HCT116 (cell line): Measurements from ENCODE around the gene BACE1-AS. TPM values are rescaled to one million over a fixed set of nuclear protein-coding genes. Genes with fewer than 3 reads are reported as not detected.

Experiments
- ATAC-seq: fragments of 200-7000 bp; cut with Tn5 transposase; 2 replicates; pipeline ENCODE4 v1.9.1; 2020; ENCODE audit warnings: mild to moderate bottlenecking, moderate library complexity
- BruUV-seq: library from RNA; stranded (reverse); fragments of 400-500 nt; replicated peaks from 2 replicates; lab custom pipeline; 2021; lab: Mats Ljungman, UMichigan
- CTCF ChIA-PET: fragments of 300-600 bp; sonication (Branson Sonifier 250); formaldehyde crosslinking; loops from one replicate; lab custom pipeline; 2021; ENCODE audit warnings: antibody characterized with exemption; lab: Charles Lee
- POLR2A ChIA-PET: fragments of 300-600, 350-600 bp; sonication (Branson Sonifier 250); formaldehyde crosslinking; loops from one replicate; lab custom pipeline; 2021; ENCODE audit warnings: antibody characterized with exemption; lab: Charles Lee
- RAD21 ChIA-PET, 2 experiments: fragments of 300-600 bp; sonication (Branson Sonifier 250); formaldehyde crosslinking; loops; one replicate each; lab custom pipeline; 2023; ENCODE audit warnings: low total read pairs in 2 of 2; ENCODE audit not compliant: uncharacterized antibody in 2 of 2, unreplicated experiment in 2 of 2, low non-redundant PET in 1 of 2; lab: Charles Lee
- DNase-seq: peaks from one replicate; pipeline ENCODE4 v3.0.0-alpha.2; 2010; ENCODE audit warnings: low read depth, low spot score
- H2AFZ ChIP-seq: fragments of 200-600 bp; shearing (Covaris generic), sonication (generic); 2 replicates; pipeline ENCODE4 v1.6.1; 2017; ENCODE audit warnings: low read depth, mixed run types, mixed read lengths, antibody characterized with exemption, low read length; ENCODE audit not compliant: poor library complexity, severe bottlenecking
- H3K27ac ChIP-seq: 2 replicates; pipeline ENCODE4 v1.5.1; 2012; ENCODE audit warnings: low read depth, low read length
- H3K27me3 ChIP-seq: fragments of 200-600 bp; sonication (generic); 2 replicates; pipeline ENCODE4 v1.6.1; 2016; ENCODE audit warnings: mixed run types, low read length, mixed read lengths; ENCODE audit not compliant: insufficient read depth
- H3K36me3 ChIP-seq, 2 experiments: fragments of 200-500 bp in 1 of 2; fragments of 200-600 bp in 1 of 2; sonication (Bioruptor generic) in 1 of 2; sonication (generic) in 1 of 2; 2 replicates each; pipeline versions ENCODE4 v1.5.1 to v1.6.1; 2014 to 2016; ENCODE audit warnings: low read length in 2 of 2, inconsistent platforms in 1 of 2, mixed read lengths in 1 of 2, mixed run types in 1 of 2; ENCODE audit not compliant: insufficient read depth in 2 of 2, control insufficient read depth in 1 of 2
- H3K4me1 ChIP-seq, 2 experiments: fragments of 200-600 bp in 1 of 2; sonication (generic) in 1 of 2; 2 replicates each; pipeline versions ENCODE4 v1.5.1 to v1.6.1; 2012 to 2017; ENCODE audit warnings: low read length in 2 of 2, inconsistent platforms in 1 of 2, mild to moderate bottlenecking in 1 of 2, mixed read lengths in 1 of 2, mixed run types in 1 of 2, moderate library complexity in 1 of 2; ENCODE audit not compliant: insufficient read depth in 2 of 2, control insufficient read depth in 1 of 2
- H3K4me2 ChIP-seq: fragments of 200-600 bp; sonication (generic); 2 replicates; pipeline ENCODE4 v1.6.1; 2017; ENCODE audit warnings: mixed run types, low read length, mixed read lengths
- H3K4me3 ChIP-seq, 2 experiments: fragments of 200-600 bp in 1 of 2; sonication (generic) in 1 of 2; replicated peaks in 1 of 2; 2 replicates each; pipeline ENCODE4 v1.5.1; 2011 to 2016; ENCODE audit warnings: low read length in 2 of 2, control low read depth in 1 of 2, low read depth in 1 of 2, mild to moderate bottlenecking in 1 of 2, mixed read lengths in 1 of 2, mixed run types in 1 of 2
- H3K79me2 ChIP-seq: fragments of 200-600 bp; sonication (generic); 2 replicates; pipeline ENCODE4 v1.6.1; 2017; ENCODE audit warnings: mild to moderate bottlenecking, mixed run types, low read length, moderate library complexity, mixed read lengths; ENCODE audit not compliant: insufficient read depth
- H3K9ac ChIP-seq: fragments of 200-600 bp; sonication (generic); 2 replicates; pipeline ENCODE4 v1.6.1; 2016; ENCODE audit warnings: low read length, mixed read lengths
- H3K9me2 ChIP-seq: fragments of 200-600 bp; sonication (generic), shearing (Covaris generic); 2 replicates; pipeline ENCODE4 v1.6.1; 2017; ENCODE audit warnings: mixed run types, mild to moderate bottlenecking, moderate library complexity; ENCODE audit not compliant: insufficient read depth
- H3K9me3 ChIP-seq, 2 experiments: fragments of 200-500 bp in 1 of 2; fragments of 200-600 bp in 1 of 2; sonication (Bioruptor generic) in 1 of 2; sonication (generic) in 1 of 2; 2 replicates each; pipeline ENCODE4 v1.6.1; 2014 to 2017; ENCODE audit warnings: low read length in 2 of 2, mixed read lengths in 2 of 2, inconsistent platforms in 1 of 2, low read depth in 1 of 2, mild to moderate bottlenecking in 1 of 2, mixed run types in 1 of 2, moderate library complexity in 1 of 2; ENCODE audit not compliant: control insufficient read depth in 1 of 2, insufficient read depth in 1 of 2
- H4K20me1 ChIP-seq: fragments of 200-600 bp; sonication (generic), shearing (Covaris generic); 2 replicates; pipeline ENCODE4 v1.6.1; 2017; ENCODE audit warnings: mixed run types, mild to moderate bottlenecking, moderate library complexity; ENCODE audit not compliant: insufficient read depth
- CTCF ChIP-seq, 3 experiments: fragments of 200-600 bp in 1 of 3; sonication (generic) in 1 of 3; IDR thresholded peaks in 2 of 3; conservative IDR thresholded peaks in 1 of 3; 2 replicates each; pipeline ENCODE4 v1.5.1; 2012 to 2017; ENCODE audit warnings: low read depth in 2 of 3, low read length in 2 of 3, antibody characterized with exemption in 1 of 3, borderline replicate concordance in 1 of 3, control low read depth in 1 of 3, mild to moderate bottlenecking in 1 of 3, mixed read lengths in 1 of 3, mixed run types in 1 of 3, moderate library complexity in 1 of 3; ENCODE audit not compliant: insufficient read depth in 1 of 3
- EZH2 ChIP-seq: fragments of 200-600 bp; sonication (generic); IDR thresholded peaks from 2 replicates; pipeline ENCODE4 v1.6.1; 2017; ENCODE audit warnings: antibody characterized with exemption, mixed run types
- FOSL1 ChIP-seq: IDR thresholded peaks from 2 replicates; pipeline ENCODE4 v1.6.1; 2012; ENCODE audit warnings: low read depth
- JUND ChIP-seq: IDR thresholded peaks from 2 replicates; pipeline ENCODE4 v1.6.1; 2012
- POLR2A ChIP-seq: IDR thresholded peaks from 2 replicates; pipeline ENCODE4 v1.7.0; 2011; ENCODE audit warnings: borderline replicate concordance; ENCODE audit not compliant: insufficient read depth, insufficient read length; ENCODE audit errors: extremely low read depth
- POLR2AphosphoS5 ChIP-seq: IDR thresholded peaks from 2 replicates; pipeline ENCODE4 v1.6.1; 2011; ENCODE audit warnings: mild to moderate bottlenecking, low read depth, low read length, moderate library complexity
- RAD21 ChIP-seq: IDR thresholded peaks from 2 replicates; pipeline ENCODE4 v1.6.1; 2012; ENCODE audit warnings: low read depth, mild to moderate bottlenecking
- SRF ChIP-seq: IDR thresholded peaks from 2 replicates; pipeline ENCODE4 v1.6.1; 2012; ENCODE audit warnings: low read depth
- TCF7L2 ChIP-seq: IDR thresholded peaks from 2 replicates; pipeline ENCODE4 v1.7.0; 2011; ENCODE audit warnings: borderline replicate concordance, inconsistent platforms; ENCODE audit not compliant: insufficient read depth, insufficient read length; ENCODE audit errors: extremely low read depth
- YY1 ChIP-seq: IDR thresholded peaks from 2 replicates; pipeline ENCODE4 v1.6.1; 2011; ENCODE audit warnings: low read length, low read depth, moderate library complexity, mild to moderate bottlenecking; ENCODE audit not compliant: insufficient replicate concordance; ENCODE audit errors: extremely low read depth
- intact Hi-C: fragments of 100-400 bp; cut with micrococcal nuclease; formaldehyde crosslinking; loops from 2 replicates; pipeline ENCODE4 v1.10.0; 2022
- total RNA-seq: library from RNA; stranded (reverse); gene quantifications from one replicate; pipeline ENCODE4 v1.2.1, GENCODE V29; 2021; ENCODE audit not compliant: unreplicated experiment
- TF ChIP-seq, protein P1 (sequence below): IDR thresholded peaks from 2 replicates; pipeline ENCODE4 v1.6.1; 2012; ENCODE audit warnings: low read depth
- TF ChIP-seq, protein P2 (sequence below): IDR thresholded peaks from 2 replicates; pipeline ENCODE4 v1.6.1; 2012

Gene BACE1-AS
- total RNA-seq, 1 experiment from 2014 or later: 10.2 TPM

GRCh38 chr11:117251506-117251905 lies 39.6 kb upstream of the BACE1-AS start:
- no peak overlapping the region for H3K9ac ChIP-seq
- H2AFZ ChIP-seq: no peak overlapping the region
- H4K20me1 ChIP-seq: 0 out of 2 replicates have a peak, but pooled peaks cover 6% of the 10 kb centered on the region
- CTCF ChIA-PET: no interaction called here
- no peaks in the 10 kb centered on the region for H3K4me1 ChIP-seq
- RAD21 ChIA-PET: no interaction called here
- no TSS peak for BruUV-seq
- no peaks in the 10 kb centered on the region for H3K9me3 ChIP-seq
- H3K27ac ChIP-seq: no peak overlapping the region
- DNase-seq: no peak
- intact Hi-C loops: no loop called here
- TF ChIP-seq CTCF (IDR thresholded peaks at IDR 0.05 in 2 of 3, conservative IDR thresholded peaks at IDR 0.05 in 1 of 3; ENCODE audit: borderline replicate concordance in 1 of 3, insufficient read depth in 1 of 3, low read depth in 2 of 3, low read length in 2 of 3) (no peak), JUND (no peak), EZH2 (no peak), FOSL1 (no peak), YY1 (no peak), SRF (no peak), POLR2A (no peak), POLR2AphosphoS5 (no peak), TCF7L2 (no peak), RAD21 (no peak)
- TF ChIP-seq, protein P1, sequence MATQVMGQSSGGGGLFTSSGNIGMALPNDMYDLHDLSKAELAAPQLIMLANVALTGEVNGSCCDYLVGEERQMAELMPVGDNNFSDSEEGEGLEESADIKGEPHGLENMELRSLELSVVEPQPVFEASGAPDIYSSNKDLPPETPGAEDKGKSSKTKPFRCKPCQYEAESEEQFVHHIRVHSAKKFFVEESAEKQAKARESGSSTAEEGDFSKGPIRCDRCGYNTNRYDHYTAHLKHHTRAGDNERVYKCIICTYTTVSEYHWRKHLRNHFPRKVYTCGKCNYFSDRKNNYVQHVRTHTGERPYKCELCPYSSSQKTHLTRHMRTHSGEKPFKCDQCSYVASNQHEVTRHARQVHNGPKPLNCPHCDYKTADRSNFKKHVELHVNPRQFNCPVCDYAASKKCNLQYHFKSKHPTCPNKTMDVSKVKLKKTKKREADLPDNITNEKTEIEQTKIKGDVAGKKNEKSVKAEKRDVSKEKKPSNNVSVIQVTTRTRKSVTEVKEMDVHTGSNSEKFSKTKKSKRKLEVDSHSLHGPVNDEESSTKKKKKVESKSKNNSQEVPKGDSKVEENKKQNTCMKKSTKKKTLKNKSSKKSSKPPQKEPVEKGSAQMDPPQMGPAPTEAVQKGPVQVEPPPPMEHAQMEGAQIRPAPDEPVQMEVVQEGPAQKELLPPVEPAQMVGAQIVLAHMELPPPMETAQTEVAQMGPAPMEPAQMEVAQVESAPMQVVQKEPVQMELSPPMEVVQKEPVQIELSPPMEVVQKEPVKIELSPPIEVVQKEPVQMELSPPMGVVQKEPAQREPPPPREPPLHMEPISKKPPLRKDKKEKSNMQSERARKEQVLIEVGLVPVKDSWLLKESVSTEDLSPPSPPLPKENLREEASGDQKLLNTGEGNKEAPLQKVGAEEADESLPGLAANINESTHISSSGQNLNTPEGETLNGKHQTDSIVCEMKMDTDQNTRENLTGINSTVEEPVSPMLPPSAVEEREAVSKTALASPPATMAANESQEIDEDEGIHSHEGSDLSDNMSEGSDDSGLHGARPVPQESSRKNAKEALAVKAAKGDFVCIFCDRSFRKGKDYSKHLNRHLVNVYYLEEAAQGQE: no peak
- TF ChIP-seq, protein P2, sequence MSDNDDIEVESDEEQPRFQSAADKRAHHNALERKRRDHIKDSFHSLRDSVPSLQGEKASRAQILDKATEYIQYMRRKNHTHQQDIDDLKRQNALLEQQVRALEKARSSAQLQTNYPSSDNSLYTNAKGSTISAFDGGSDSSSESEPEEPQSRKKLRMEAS: no peak
- no peaks in the 10 kb centered on the region for H3K27me3 ChIP-seq
- no peak overlapping the region for H3K4me3 ChIP-seq
- POLR2A ChIA-PET: no interaction called here
- ATAC-seq: no peak
- no peaks in the 10 kb centered on the region for H3K79me2 ChIP-seq
- H3K36me3 ChIP-seq: peaks cover 12 to 15% of the 10 kb centered on the region in 2 experiments
- H3K9me2 ChIP-seq: no peaks in the 10 kb centered on the region
- no peak overlapping the region for H3K4me2 ChIP-seq
